Gastrocnemius medialis (tissue), 4 donors: Measurements from ENCODE around the gene DDA1.

Source experiments
- POLR2A ChIP-seq, 2 donors: fragments of 450-650 bp; IDR thresholded peaks; one replicate each; pipeline ENCODE4 v1.6.1; 2017; ENCODE audit warnings: antibody characterized with exemption in 2 of 2, mild to moderate bottlenecking in 2 of 2, moderate library complexity in 2 of 2
- TF ChIP-seq, protein P1 (sequence below), 5 experiments: fragments of 450-650 bp in 3 of 5; fragments of 200-600 bp in 2 of 5; sonication (generic) in 2 of 5; IDR thresholded peaks in 4 of 5; conservative IDR thresholded peaks in 1 of 5; 1 replicate in 4 of 5; 2 replicates in 1 of 5; pipeline ENCODE4 v1.5.1; 2016 to 2019; ENCODE audit warnings: antibody characterized with exemption in 5 of 5, mild to moderate bottlenecking in 3 of 5, moderate library complexity in 3 of 5

- TF ChIP-seq, protein P1, sequence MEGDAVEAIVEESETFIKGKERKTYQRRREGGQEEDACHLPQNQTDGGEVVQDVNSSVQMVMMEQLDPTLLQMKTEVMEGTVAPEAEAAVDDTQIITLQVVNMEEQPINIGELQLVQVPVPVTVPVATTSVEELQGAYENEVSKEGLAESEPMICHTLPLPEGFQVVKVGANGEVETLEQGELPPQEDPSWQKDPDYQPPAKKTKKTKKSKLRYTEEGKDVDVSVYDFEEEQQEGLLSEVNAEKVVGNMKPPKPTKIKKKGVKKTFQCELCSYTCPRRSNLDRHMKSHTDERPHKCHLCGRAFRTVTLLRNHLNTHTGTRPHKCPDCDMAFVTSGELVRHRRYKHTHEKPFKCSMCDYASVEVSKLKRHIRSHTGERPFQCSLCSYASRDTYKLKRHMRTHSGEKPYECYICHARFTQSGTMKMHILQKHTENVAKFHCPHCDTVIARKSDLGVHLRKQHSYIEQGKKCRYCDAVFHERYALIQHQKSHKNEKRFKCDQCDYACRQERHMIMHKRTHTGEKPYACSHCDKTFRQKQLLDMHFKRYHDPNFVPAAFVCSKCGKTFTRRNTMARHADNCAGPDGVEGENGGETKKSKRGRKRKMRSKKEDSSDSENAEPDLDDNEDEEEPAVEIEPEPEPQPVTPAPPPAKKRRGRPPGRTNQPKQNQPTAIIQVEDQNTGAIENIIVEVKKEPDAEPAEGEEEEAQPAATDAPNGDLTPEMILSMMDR (IDR thresholded peaks at IDR 0.05 in 4 of 5, conservative IDR thresholded peaks at IDR 0.05 in 1 of 5) = no peak
- no peak for TF ChIP-seq POLR2A (IDR thresholded peaks at IDR 0.05)
Observed at GRCh38 chr19:17332360-17332676, 23.0 kb downstream of the DDA1 start.
